ENCODE measurements around the gene MSRB3. TPM values are rescaled to one million over a fixed set of nuclear protein-coding genes. Genes with fewer than 3 reads are reported as not detected.

The MSRB3 gene
- total RNA-seq, 1 experiment from 2014 or later = 16.3 TPM

- no peak for DNase-seq (ENCODE audit: extremely low read depth, low read depth)
Observed at GRCh38 chr12:65387396-65387795, 108.9 kb downstream of the MSRB3 start.

- DNase-seq (ENCODE audit: extremely low read depth, low read depth) = no peak
Observed at GRCh38 chr12:65389436-65389835, 111.0 kb downstream of the MSRB3 start.

- no peak for DNase-seq (ENCODE audit: extremely low read depth, low read depth)
Observed at GRCh38 chr12:65391711-65392110, 113.2 kb downstream of the MSRB3 start.

- DNase-seq (ENCODE audit: extremely low read depth, low read depth) = no peak
Observed at GRCh38 chr12:65392491-65392890, 114.0 kb downstream of the MSRB3 start.

GRCh38 chr12:65403188-65403587 is 124.7 kb downstream of the MSRB3 start:
- DNase-seq (ENCODE audit: extremely low read depth, low read depth) = no peak

- no peak for DNase-seq (ENCODE audit: extremely low read depth, low read depth)
Observed at GRCh38 chr12:65407388-65408149, 129.1 kb downstream of the MSRB3 start.

- DNase-seq (ENCODE audit: extremely low read depth, low read depth) = no peak
Observed at GRCh38 chr12:65408441-65408840, 130.0 kb downstream of the MSRB3 start.

DNA sequence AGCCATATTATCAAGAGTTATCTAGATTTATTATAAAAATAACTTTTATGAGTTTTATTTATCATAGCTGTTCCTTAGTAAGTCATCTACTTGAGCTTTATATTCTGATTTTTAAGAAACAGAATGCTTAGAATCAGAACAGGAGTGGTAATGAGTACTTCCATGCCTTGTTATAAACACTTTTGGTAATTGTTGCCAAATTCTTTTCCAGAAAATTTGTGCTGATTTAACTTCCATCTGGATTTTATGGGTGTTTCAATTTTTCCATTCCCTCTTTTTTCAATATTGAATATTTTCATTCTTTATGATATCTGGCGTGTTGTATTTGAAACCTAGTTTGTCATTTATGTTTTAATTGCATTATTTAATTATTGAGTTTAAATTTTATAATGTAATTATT is 131.2 kb downstream of the MSRB3 start:
- no peak for DNase-seq (ENCODE audit: extremely low read depth, low read depth)

GRCh38 chr12:65411171-65411570 is 132.7 kb downstream of the MSRB3 start:
- DNase-seq (ENCODE audit: extremely low read depth, low read depth) = no peak

DNA sequence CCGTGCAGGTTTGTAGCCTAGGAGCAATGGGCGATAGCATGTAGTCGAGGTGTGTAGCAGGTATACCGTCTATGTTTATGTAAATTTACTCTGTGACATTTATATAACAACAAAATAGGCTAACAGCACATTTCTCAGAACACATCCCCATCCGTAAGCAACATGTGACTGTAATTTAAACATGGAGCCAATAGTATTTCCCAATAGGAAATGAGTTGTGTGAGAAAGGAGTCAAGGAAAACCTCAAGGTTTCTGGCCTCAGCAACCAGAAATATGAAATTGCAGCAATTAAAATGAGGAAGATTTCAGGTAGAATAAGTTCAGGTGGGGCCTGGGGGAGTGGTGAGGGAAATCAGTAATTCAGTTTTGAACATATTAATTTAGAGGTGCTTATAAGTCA is 136.0 kb downstream of the MSRB3 start:
- DNase-seq (ENCODE audit: extremely low read depth, low read depth) = no peak

- no peak for DNase-seq (ENCODE audit: extremely low read depth, low read depth)
Observed at GRCh38 chr12:65415826-65416225, 137.3 kb downstream of the MSRB3 start.

DNA sequence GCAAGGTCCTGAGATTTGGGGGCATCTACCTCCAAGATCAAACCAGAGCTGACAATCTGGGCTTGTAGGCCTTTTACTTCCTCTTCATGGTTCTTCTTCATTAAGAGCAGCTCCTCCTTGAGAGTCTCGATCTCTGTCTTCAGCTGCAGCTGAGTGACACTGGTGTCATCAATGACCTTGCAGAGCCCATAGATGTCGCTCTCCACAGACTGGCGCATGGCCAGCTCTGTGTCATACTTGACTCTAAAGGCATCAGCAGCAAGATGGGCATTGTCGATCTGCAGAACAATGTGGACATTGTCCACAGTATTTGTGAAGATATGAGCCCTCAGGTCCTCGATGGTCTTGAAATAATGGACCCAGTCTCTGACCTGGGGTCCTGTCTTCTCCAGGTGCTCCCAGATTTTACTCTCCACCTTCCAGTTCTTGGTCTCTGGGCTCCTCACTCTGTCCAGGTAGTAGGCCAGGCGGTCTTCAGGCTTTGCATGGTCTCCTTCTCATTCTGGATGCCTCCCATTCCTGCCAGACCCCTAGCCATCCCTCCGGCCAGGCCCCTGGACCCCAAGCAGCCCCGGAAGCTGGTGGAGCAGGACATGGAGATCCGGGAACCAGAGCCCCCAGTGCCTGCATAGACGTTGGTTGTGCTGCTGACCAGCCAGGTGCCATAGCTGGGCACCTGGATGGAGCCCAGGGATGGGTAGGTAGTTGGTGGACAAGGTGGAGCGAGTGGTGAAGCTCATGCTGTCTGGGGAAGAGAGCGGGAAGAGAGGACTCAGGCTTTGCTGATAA is 141.0 kb downstream of the MSRB3 start:
- no peak for DNase-seq (ENCODE audit: extremely low read depth, low read depth)

GRCh38 chr12:65420941-65421340 is 142.5 kb downstream of the MSRB3 start:
- no peak for DNase-seq (ENCODE audit: extremely low read depth, low read depth)

DNA sequence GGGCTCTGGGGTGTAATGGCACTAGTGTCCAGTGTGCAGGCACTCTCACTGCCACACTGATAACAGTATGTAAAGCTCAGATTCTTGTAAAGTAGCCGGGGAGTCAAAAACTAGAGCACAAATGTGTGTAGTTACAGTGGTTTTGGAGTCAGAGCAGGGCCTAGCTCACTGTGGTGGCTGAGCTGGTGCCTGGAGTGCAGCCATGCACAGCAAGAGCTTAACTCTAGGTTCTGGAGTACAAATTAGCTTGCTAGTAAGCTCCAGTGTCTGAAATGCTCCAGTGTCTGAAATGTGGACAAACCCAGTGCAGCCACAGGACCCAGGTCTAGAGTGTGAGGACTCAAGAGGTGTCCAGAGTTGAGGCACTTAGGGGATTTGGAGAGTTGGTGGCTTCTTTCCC is 149.2 kb downstream of the MSRB3 start:
- no peak for DNase-seq (ENCODE audit: extremely low read depth, low read depth)

- DNase-seq (ENCODE audit: extremely low read depth, low read depth) = no peak
Observed at GRCh38 chr12:65430006-65430405, 151.5 kb downstream of the MSRB3 start.

DNA sequence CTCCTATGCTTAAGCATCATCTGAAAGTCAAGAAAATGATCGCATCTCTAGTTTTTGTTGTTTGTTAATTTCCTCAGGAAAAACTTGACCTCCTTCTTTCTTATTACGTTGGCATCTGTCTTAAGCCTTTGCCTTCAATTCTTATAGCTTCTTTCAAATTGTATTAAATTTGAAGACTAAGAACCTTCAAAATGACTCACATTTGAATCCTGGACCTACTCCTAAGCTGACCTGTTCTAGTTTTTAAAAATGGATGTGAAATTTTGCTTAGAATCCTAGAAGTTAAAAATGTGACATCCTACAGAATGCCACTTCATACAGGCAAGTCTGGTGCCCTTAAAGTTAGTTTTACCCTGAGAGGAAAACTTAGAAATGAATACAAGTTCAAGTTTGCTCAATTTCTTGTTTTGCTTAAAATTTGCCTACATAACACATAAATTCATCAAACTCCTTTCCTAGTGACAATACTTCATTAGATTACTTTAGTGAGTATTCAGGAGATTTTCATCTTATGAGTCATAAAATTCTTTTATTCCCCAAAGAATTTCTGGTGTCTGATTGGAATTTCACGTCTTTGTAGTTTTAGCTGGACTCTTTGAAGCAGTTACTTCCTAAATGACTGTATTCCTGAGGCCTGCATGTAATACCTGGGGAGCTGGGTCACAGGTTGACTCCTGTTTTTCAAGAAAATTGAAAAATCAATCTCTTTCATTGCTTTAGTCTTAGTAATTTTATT is 152.3 kb downstream of the MSRB3 start:
- DNase-seq (ENCODE audit: extremely low read depth, low read depth) = peak; percentile 65

DNA sequence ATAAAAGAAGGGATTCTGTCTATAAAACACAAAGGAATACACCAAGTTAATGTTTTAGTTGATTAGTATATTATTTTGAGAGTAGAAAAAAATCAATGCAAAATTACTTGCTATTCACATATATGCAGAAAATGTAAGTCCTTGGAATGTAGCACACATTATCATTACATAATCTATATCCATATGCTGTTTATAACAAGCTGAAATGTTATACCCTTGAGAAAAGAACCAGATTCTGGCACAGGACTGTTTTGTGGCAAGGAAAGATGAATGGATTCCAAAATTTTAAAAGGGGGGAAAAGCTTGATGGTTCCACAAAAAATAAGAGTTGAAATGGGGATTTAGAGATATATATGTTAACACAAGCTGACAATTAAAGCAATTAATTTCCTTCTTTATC is 153.6 kb downstream of the MSRB3 start:
- no peak for DNase-seq (ENCODE audit: extremely low read depth, low read depth)

- no peak for DNase-seq (ENCODE audit: extremely low read depth, low read depth)
Observed at GRCh38 chr12:65432651-65433050, 154.2 kb downstream of the MSRB3 start.

GRCh38 chr12:65434737-65435136 is 156.3 kb downstream of the MSRB3 start:
- no peak for DNase-seq (ENCODE audit: extremely low read depth, low read depth)

GRCh38 chr12:65443038-65443437 is 164.6 kb downstream of the MSRB3 start:
- DNase-seq (ENCODE audit: extremely low read depth, low read depth) = no peak

DNA sequence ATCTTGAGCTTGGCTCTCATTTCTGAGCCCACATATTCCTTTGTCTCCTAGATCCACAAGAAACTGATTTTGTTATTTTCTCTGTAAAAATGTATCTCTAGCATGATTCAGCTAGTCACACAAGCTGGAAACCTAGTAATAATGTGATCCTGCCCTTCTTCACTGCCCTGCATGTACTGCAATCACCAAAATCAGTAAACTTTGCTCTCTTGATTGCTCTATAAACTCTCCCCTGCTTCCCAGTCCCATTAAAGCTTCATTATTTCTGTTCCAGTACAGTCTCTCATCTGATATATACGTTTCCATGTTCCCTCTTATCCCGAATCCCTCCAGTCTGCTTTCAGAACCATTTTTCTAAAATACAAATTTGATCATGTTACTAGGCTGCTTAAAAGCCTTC is 166.5 kb downstream of the MSRB3 start:
- no peak for DNase-seq (ENCODE audit: extremely low read depth, low read depth)
